B cell (primary cell): ENCODE data around the gene TFAP2B.

ENCODE experiments used
- EZH2 ChIP-seq: IDR thresholded peaks from 2 replicates; pipeline ENCODE4 v1.6.1; 2012; ENCODE audit warnings: borderline replicate concordance, low read depth, mild to moderate bottlenecking, moderate library complexity, low read length; ENCODE audit not compliant: insufficient read depth, poor library complexity, severe bottlenecking
- TF ChIP-seq, protein P1 (sequence below): fragments of 200-600 bp; IDR thresholded peaks from one replicate; pipeline ENCODE4 v1.8.0; 2022; ENCODE audit warnings: antibody characterized with exemption, mild to moderate bottlenecking

DNA sequence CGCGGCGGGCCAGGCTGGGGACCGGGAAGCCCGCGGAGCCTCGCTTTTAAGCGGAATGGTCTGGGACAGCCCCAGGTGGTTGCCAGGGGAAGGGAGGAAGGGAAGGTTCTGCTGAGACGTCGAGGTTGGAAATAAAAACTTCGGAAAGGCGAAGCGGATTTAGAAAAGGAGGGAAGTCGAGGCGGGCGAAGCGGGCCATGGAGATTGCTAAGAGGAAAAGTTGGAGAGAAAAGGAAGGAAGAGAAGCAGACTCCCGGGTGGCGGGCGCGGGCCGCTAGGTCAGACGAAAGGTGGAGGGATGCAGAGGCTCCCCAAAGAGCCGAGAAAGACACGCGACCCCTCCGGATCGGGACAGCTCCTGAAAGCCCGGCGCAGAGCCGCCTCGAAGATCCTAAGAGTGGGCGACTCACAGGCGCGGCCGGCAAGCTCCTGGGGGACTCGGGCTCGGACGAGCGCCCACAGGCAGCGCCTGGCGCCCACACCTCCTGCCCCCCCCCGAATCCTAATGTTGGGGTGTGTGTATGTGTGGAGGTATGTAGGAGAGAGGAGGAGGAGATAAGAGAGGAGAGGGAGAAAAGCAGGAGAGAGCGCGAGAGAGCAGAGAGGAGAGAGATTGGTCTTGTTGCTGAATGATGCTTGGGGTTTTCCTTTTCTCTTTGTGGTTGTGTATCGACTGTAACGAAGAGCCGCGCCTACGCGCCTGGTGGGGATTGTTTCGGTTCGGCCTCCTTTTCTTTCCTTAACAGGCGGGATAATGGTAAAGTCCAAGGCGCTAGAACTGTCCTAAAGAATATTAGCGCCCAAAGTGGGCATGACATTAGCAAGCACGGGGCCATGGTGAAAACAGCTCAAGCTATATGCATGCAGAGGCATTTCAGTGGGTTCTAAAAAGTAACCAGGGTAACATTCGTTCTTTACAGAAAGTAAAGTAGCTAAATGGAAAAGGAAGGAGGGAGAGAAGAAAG is 1.5 kb downstream of the TFAP2B start:
- TF ChIP-seq, protein P1, sequence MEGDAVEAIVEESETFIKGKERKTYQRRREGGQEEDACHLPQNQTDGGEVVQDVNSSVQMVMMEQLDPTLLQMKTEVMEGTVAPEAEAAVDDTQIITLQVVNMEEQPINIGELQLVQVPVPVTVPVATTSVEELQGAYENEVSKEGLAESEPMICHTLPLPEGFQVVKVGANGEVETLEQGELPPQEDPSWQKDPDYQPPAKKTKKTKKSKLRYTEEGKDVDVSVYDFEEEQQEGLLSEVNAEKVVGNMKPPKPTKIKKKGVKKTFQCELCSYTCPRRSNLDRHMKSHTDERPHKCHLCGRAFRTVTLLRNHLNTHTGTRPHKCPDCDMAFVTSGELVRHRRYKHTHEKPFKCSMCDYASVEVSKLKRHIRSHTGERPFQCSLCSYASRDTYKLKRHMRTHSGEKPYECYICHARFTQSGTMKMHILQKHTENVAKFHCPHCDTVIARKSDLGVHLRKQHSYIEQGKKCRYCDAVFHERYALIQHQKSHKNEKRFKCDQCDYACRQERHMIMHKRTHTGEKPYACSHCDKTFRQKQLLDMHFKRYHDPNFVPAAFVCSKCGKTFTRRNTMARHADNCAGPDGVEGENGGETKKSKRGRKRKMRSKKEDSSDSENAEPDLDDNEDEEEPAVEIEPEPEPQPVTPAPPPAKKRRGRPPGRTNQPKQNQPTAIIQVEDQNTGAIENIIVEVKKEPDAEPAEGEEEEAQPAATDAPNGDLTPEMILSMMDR, result no peak
- TF ChIP-seq EZH2, result no peak
